ENCODE data around the gene DYRK2. TPM values are rescaled to one million over a fixed set of nuclear protein-coding genes. Genes with fewer than 3 reads are reported as not detected.

DYRK2 gene
- total and polyA plus RNA-seq, 2 donors (not counting 3 experiments of a cell fraction or from before 2014, with no cell fraction given), result 4.5 to 11.0 TPM

- BruUV-seq (replicated peaks), result no TSS peak
- TF ChIP-seq EZH2 (IDR thresholded peaks at IDR 0.05; ENCODE audit: borderline replicate concordance, low read depth, low read length, severe bottlenecking), result no peak
- peak; percentile 61 for TF ChIP-seq FOS (IDR thresholded peaks at IDR 0.05; ENCODE audit: borderline replicate concordance, insufficient read depth, low read length)
- TF ChIP-seq GATA2 (IDR thresholded peaks at IDR 0.05; ENCODE audit: insufficient read depth, insufficient read length, low read depth, low read length), result no peak
- Histone ChIP-seq H3K79me2 (ENCODE audit: control insufficient read depth, insufficient read depth, low read length) (no peaks in the 10 kb centered on the region), H3K27me3 (ENCODE audit: control insufficient read depth in 2 of 2, insufficient read depth in 2 of 2, low read length in 2 of 2) (peaks cover 0 to 1% of the 10 kb centered on the region in 2 experiments), H3K9me3 (replicated peaks; ENCODE audit: control insufficient read depth, insufficient read depth, low read length) (no peaks in the 10 kb centered on the region), H3K9ac (replicated peaks; ENCODE audit: extremely low read depth, insufficient read depth, low read length) (no peak overlapping the region), H4K20me1 (replicated peaks; ENCODE audit: control insufficient read depth, extremely low read depth, insufficient read depth, low read length) (no peaks in the 10 kb centered on the region), H3K9me1 (replicated peaks; ENCODE audit: control insufficient read depth, extremely low read depth, insufficient read depth, low read length) (no peaks in the 10 kb centered on the region), H3K27ac (ENCODE audit: insufficient read depth, low read depth, low read length) (no peak overlapping the region), H2AFZ (ENCODE audit: low read depth, low read length) (no peak overlapping the region), H3K4me3 (replicated peaks in 1 of 3; ENCODE audit: insufficient read depth in 1 of 3, low read depth in 1 of 3, low read length in 3 of 3) (no peak overlapping the region), H3K4me2 (ENCODE audit: insufficient read depth, low read length) (no peak overlapping the region), H3K4me1 (ENCODE audit: control insufficient read depth, extremely low read depth, insufficient read depth, low read length) (no peaks in the 10 kb centered on the region), H3K36me3 (ENCODE audit: control insufficient read depth in 2 of 2, extremely low read depth in 1 of 2, insufficient read depth in 2 of 2, low read length in 2 of 2) (no peaks in the 10 kb centered on the region)
- peak; percentile 82 for DNase-seq (ENCODE audit: low read depth, low spot score)
- POLR2A ChIA-PET, result no interaction called here
- CTCF ChIA-PET, result interaction anchor here (0.6 to 1.3 kb wide), 9 partner anchors 10 to 325 kb away, joined by 3 to 5 read pairs (median 3); partner anchors contain the start of gene DYRK2
- dilution Hi-C loops (cut with MboI; ENCODE audit: extremely low pct_ligation_motif_present, low sequenced_read_pairs), result no loop called here
- intact Hi-C loops (cut with micrococcal nuclease), result no loop called here
- no peak for FAIRE-seq
Observed at GRCh38 chr12:67681105-67681778, 32.7 kb downstream of the DYRK2 start.

GRCh38 chr12:67681941-67682620 lies 33.5 kb downstream of the DYRK2 start:
- no peak for DNase-seq (ENCODE audit: low read depth, low spot score)
- Histone ChIP-seq H4K20me1 (replicated peaks; ENCODE audit: control insufficient read depth, extremely low read depth, insufficient read depth, low read length) (no peaks in the 10 kb centered on the region), H3K27ac (ENCODE audit: insufficient read depth, low read depth, low read length) (no peak overlapping the region), H3K9me1 (replicated peaks; ENCODE audit: control insufficient read depth, extremely low read depth, insufficient read depth, low read length) (no peaks in the 10 kb centered on the region), H3K27me3 (ENCODE audit: control insufficient read depth in 2 of 2, insufficient read depth in 2 of 2, low read length in 2 of 2) (peaks cover 0 to 1% of the 10 kb centered on the region in 2 experiments), H3K9ac (replicated peaks; ENCODE audit: extremely low read depth, insufficient read depth, low read length) (no peak overlapping the region), H3K4me1 (ENCODE audit: control insufficient read depth, extremely low read depth, insufficient read depth, low read length) (no peaks in the 10 kb centered on the region), H3K79me2 (ENCODE audit: control insufficient read depth, insufficient read depth, low read length) (no peaks in the 10 kb centered on the region), H3K4me2 (ENCODE audit: insufficient read depth, low read length) (no peak overlapping the region), H3K36me3 (ENCODE audit: control insufficient read depth in 2 of 2, extremely low read depth in 1 of 2, insufficient read depth in 2 of 2, low read length in 2 of 2) (no peaks in the 10 kb centered on the region), H2AFZ (ENCODE audit: low read depth, low read length) (no peak overlapping the region), H3K4me3 (replicated peaks in 1 of 3; ENCODE audit: insufficient read depth in 1 of 3, low read depth in 1 of 3, low read length in 3 of 3) (no peak overlapping the region), H3K9me3 (replicated peaks; ENCODE audit: control insufficient read depth, insufficient read depth, low read length) (no peaks in the 10 kb centered on the region)
- no peak for FAIRE-seq
- ChIA-PET CTCF (no interaction called here), POLR2A (no interaction called here)
- TF ChIP-seq GATA2 (IDR thresholded peaks at IDR 0.05; ENCODE audit: insufficient read depth, insufficient read length, low read depth, low read length), result no peak
- TF ChIP-seq MAX (IDR thresholded peaks at IDR 0.05; ENCODE audit: insufficient read depth, insufficient read length), result no peak
- TF ChIP-seq POLR2AphosphoS5 (IDR thresholded peaks at IDR 0.05; ENCODE audit: insufficient read depth, low read depth, low read length), result no peak
- no peak for TF ChIP-seq JUN (IDR thresholded peaks at IDR 0.05; ENCODE audit: borderline replicate concordance, insufficient read depth, insufficient read length, low read depth)
- TF ChIP-seq, protein P1, sequence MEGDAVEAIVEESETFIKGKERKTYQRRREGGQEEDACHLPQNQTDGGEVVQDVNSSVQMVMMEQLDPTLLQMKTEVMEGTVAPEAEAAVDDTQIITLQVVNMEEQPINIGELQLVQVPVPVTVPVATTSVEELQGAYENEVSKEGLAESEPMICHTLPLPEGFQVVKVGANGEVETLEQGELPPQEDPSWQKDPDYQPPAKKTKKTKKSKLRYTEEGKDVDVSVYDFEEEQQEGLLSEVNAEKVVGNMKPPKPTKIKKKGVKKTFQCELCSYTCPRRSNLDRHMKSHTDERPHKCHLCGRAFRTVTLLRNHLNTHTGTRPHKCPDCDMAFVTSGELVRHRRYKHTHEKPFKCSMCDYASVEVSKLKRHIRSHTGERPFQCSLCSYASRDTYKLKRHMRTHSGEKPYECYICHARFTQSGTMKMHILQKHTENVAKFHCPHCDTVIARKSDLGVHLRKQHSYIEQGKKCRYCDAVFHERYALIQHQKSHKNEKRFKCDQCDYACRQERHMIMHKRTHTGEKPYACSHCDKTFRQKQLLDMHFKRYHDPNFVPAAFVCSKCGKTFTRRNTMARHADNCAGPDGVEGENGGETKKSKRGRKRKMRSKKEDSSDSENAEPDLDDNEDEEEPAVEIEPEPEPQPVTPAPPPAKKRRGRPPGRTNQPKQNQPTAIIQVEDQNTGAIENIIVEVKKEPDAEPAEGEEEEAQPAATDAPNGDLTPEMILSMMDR (IDR thresholded peaks at IDR 0.05; ENCODE audit: extremely low read depth in 1 of 2, insufficient read depth in 1 of 2, low read depth in 1 of 2, low read length in 2 of 2), result no peak
- TF ChIP-seq EZH2 (IDR thresholded peaks at IDR 0.05; ENCODE audit: borderline replicate concordance, low read depth, low read length, severe bottlenecking), result no peak
- TF ChIP-seq FOS (IDR thresholded peaks at IDR 0.05; ENCODE audit: borderline replicate concordance, insufficient read depth, low read length), result no peak
- no peak for TF ChIP-seq POLR2A (IDR thresholded peaks at IDR 0.05; ENCODE audit: low read depth, low read length)
- dilution Hi-C loops (cut with MboI; ENCODE audit: extremely low pct_ligation_motif_present, low sequenced_read_pairs) (no loop called here), intact Hi-C loops (cut with micrococcal nuclease) (no loop called here)
- no TSS peak for BruUV-seq (replicated peaks)
